ENCODE results near the gene TBX10. TPM values are rescaled to one million over a fixed set of nuclear protein-coding genes. Genes with fewer than 3 reads are reported as not detected.

TBX10 gene
- total RNA-seq, 1 experiment from 2014 or later, result not detected

DNA sequence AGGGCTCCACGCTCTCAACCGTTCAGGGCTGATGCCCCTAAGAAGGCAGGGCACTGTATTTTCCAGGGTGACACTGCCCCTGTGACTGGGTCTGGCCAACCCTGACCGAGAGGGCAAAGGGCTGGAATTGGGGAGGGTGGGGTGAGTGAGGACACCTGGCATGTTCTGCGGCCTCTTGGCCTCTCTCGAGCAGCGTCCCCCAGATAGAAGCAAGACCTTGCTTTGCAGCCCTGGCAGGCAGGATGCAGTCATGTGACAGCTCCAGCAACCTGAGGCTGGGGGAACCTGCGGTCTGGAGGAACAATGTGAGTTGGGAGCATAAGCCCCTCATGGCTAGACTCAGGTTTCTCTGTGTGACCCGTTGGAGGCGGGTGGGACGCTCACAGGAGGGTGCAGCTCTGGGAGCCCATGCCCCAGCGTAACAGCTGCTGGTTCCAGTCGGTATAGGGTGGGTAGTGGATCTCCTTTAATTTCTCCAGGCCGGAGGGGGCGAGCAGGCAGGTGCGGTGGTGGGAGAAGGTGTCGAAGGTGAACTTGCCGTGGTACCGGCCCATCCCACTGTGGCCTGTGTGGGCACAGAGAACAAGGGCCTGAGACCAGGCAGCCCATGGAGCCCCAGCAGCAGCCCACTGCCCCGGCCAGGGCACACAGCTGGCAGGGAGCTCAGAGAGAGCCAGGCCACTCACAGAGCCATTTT is 23.4 kb upstream of the TBX10 start:
- Histone ChIP-seq H3K4me1 (ENCODE audit: insufficient read depth, low read length) (no peaks in the 10 kb centered on the region), H3K14ac (ENCODE audit: insufficient read depth, low read length) (no peak overlapping the region), H2AK5ac (ENCODE audit: insufficient read length, low read length) (no peak overlapping the region), H2AFZ (ENCODE audit: low read length) (no peak overlapping the region), H3K9ac (ENCODE audit: extremely low read depth, insufficient read length, low read length) (no peak overlapping the region), H3K4me2 (ENCODE audit: insufficient read depth, insufficient read length, low read length) (no peak overlapping the region), H4K91ac (ENCODE audit: insufficient read length, low read depth, low read length) (no peak overlapping the region), H4K20me1 (ENCODE audit: control insufficient read depth, insufficient read depth, insufficient read length) (no peaks in the 10 kb centered on the region), H3K79me2 (ENCODE audit: insufficient read depth, low read length) (no peaks in the 10 kb centered on the region), H2BK12ac (ENCODE audit: insufficient read length, low read depth, low read length) (no peak overlapping the region), H2BK20ac (ENCODE audit: low read depth, low read length, poor library complexity, severe bottlenecking) (no peak overlapping the region), H3T11ph (ENCODE audit: low read length) (no peak overlapping the region), H3K56ac (ENCODE audit: insufficient read length, low read depth, low read length) (no peak overlapping the region), H3K79me1 (ENCODE audit: insufficient read depth, low read depth, low read length, poor library complexity, severe bottlenecking) (no peaks in the 10 kb centered on the region), H2BK15ac (ENCODE audit: low read depth, low read length) (no peak overlapping the region), H3K4ac (ENCODE audit: low read depth, low read length) (no peak overlapping the region), H3K18ac (ENCODE audit: insufficient read length, low read depth, low read length) (no peak overlapping the region), H4K8ac (replicated peaks; ENCODE audit: insufficient read length, low read depth, low read length) (no peak overlapping the region), H3K23ac (ENCODE audit: insufficient read length, low read depth, low read length) (no peak overlapping the region), H3K23me2 (ENCODE audit: insufficient read length, low read depth, low read length, poor library complexity, severe bottlenecking) (no peaks in the 10 kb centered on the region), H3K27ac (ENCODE audit: insufficient read length, low read depth, low read length) (no peak overlapping the region), H2BK120ac (ENCODE audit: low read depth, low read length, poor library complexity, severe bottlenecking) (no peak overlapping the region), H3K9me3 (ENCODE audit: control insufficient read depth, low read depth, low read length) (no peaks in the 10 kb centered on the region), H2BK5ac (ENCODE audit: insufficient read length, low read length) (no peak overlapping the region), H3K27me3 (ENCODE audit: insufficient read depth, low read length) (no peaks in the 10 kb centered on the region), H4K5ac (ENCODE audit: insufficient read length, low read depth, low read length) (no peak overlapping the region)
- Mint-ChIP-seq H3K4me3 (no peak overlapping the region), H3K27ac (no peak overlapping the region), H3K4me1 (no peaks in the 10 kb centered on the region), H3K36me3 (ENCODE audit: insufficient read depth in 1 of 3, low read depth in 3 of 3) (peaks cover 0 to 5% (median 0%) of the 10 kb centered on the region in 3 experiments; a peak in 1 of 7 replicates), H3K27me3 (ENCODE audit: low read depth) (peaks cover 13% of the 10 kb centered on the region), H3K9me3 (peaks cover 3 to 5% of the 10 kb centered on the region in 2 experiments; a peak in 3 of 5 replicates)
- DNase-seq, result no peak
- no CpG with 5 or more reads among the region's 19 CpGs for WGBS (ENCODE audit: extremely low coverage, insufficient read length, low lambda C conversion rate)
- TF ChIP-seq, protein P1, sequence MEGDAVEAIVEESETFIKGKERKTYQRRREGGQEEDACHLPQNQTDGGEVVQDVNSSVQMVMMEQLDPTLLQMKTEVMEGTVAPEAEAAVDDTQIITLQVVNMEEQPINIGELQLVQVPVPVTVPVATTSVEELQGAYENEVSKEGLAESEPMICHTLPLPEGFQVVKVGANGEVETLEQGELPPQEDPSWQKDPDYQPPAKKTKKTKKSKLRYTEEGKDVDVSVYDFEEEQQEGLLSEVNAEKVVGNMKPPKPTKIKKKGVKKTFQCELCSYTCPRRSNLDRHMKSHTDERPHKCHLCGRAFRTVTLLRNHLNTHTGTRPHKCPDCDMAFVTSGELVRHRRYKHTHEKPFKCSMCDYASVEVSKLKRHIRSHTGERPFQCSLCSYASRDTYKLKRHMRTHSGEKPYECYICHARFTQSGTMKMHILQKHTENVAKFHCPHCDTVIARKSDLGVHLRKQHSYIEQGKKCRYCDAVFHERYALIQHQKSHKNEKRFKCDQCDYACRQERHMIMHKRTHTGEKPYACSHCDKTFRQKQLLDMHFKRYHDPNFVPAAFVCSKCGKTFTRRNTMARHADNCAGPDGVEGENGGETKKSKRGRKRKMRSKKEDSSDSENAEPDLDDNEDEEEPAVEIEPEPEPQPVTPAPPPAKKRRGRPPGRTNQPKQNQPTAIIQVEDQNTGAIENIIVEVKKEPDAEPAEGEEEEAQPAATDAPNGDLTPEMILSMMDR (conservative IDR thresholded peaks at IDR 0.05), result no peak

Data from H9 (cell line).